B cell (primary cell): Measurements from ENCODE around the gene MCCD1. TPM values are rescaled to one million over a fixed set of nuclear protein-coding genes. Genes with fewer than 3 reads are reported as not detected.
A peak's percentile ranks its signal among the peaks of the same experiment; 100 is the strongest.

Source experiments
- ATAC-seq: fragments of 200-7000 bp; cut with Tn5 transposase; one replicate; pipeline ENCODE4 v1.10.0; 2021; ENCODE audit warnings: low read depth, mild to moderate bottlenecking, moderate number of reproducible peaks, moderate library complexity
- CTCF ChIA-PET: fragments of 350-600 bp; sonication (Branson Sonifier 250); formaldehyde crosslinking; loops from one replicate; lab custom pipeline; 2021; ENCODE audit warnings: antibody characterized with exemption, inconsistent platforms; lab: Charles Lee
- POLR2A ChIA-PET: fragments of 350-600 bp; sonication (Branson Sonifier 250); formaldehyde crosslinking; loops from one replicate; lab custom pipeline; 2021; ENCODE audit warnings: antibody characterized with exemption; lab: Charles Lee
- DNase-seq: peaks from one replicate; pipeline ENCODE4 v3.0.0; 2013
- H2AFZ ChIP-seq: 2 replicates; pipeline ENCODE4 v1.6.1; 2012; ENCODE audit warnings: mild to moderate bottlenecking, low read depth, low read length; ENCODE audit not compliant: insufficient read depth, poor library complexity, severe bottlenecking
- H3K27ac ChIP-seq, 2 donors: 1 replicate in 1 of 2; 2 replicates in 1 of 2; pipeline ENCODE4 v1.5.1; 2012 to 2013; ENCODE audit warnings: low read length in 2 of 2, mild to moderate bottlenecking in 2 of 2, moderate library complexity in 1 of 2
- H3K27me3 ChIP-seq, 4 experiments: fragments of 200-600 bp in 1 of 4; sonication (generic) in 1 of 4; replicated peaks in 1 of 4; 1 replicate in 2 of 4; 2 replicates in 2 of 4; pipeline versions ENCODE4 v1.6.1 to v1.7.0; 2013 to 2016; ENCODE audit warnings: low read length in 3 of 4, mild to moderate bottlenecking in 2 of 4, mixed read lengths in 1 of 4, moderate library complexity in 1 of 4; ENCODE audit not compliant: insufficient read depth in 4 of 4, control insufficient read depth in 3 of 4; ENCODE audit errors: control extremely low read depth in 1 of 4
- H3K36me3 ChIP-seq, 2 experiments: replicated peaks in 1 of 2; 1 replicate in 1 of 2; 2 replicates in 1 of 2; pipeline versions ENCODE4 v1.6.1 to v1.7.1; 2013; ENCODE audit warnings: low read length in 1 of 2; ENCODE audit not compliant: insufficient read depth in 2 of 2, control insufficient read depth in 1 of 2; ENCODE audit errors: control extremely low read depth in 1 of 2, extremely low read depth in 1 of 2
- H3K4me1 ChIP-seq, 2 donors: fragments of 200-600 bp in 1 of 2; sonication (generic) in 1 of 2; 1 replicate in 1 of 2; 2 replicates in 1 of 2; pipeline versions ENCODE4 v1.5.1 to v1.6.1; 2013 to 2017; ENCODE audit warnings: low read length in 2 of 2; ENCODE audit not compliant: control insufficient read depth in 2 of 2, insufficient read depth in 2 of 2
- H3K4me2 ChIP-seq: replicated peaks from 2 replicates; pipeline ENCODE3; 2012; ENCODE audit warnings: mild to moderate bottlenecking, low read depth, low read length; ENCODE audit not compliant: poor library complexity, severe bottlenecking
- H3K4me3 ChIP-seq, 5 experiments: fragments of 200-600 bp in 1 of 5; sonication (generic) in 1 of 5; 1 replicate in 3 of 5; 2 replicates in 2 of 5; pipeline versions ENCODE4 v1.5.1 to v1.7.0; 2011 to 2016; ENCODE audit warnings: low read length in 4 of 5, mild to moderate bottlenecking in 4 of 5, low read depth in 2 of 5, control low read depth in 1 of 5, moderate library complexity in 1 of 5; ENCODE audit not compliant: insufficient read depth in 1 of 5; ENCODE audit errors: control extremely low read depth in 1 of 5, extremely low read depth in 1 of 5
- H3K79me2 ChIP-seq: fragments of 200-600 bp; sonication (generic); one replicate; pipeline ENCODE4 v1.6.0; 2016; ENCODE audit warnings: low read length; ENCODE audit not compliant: control insufficient read depth, insufficient read depth
- H3K9ac ChIP-seq: fragments of 200-600 bp; sonication (generic); 2 replicates; pipeline ENCODE4 v1.6.1; 2017; ENCODE audit warnings: mild to moderate bottlenecking, low read length, moderate library complexity
- H3K9me3 ChIP-seq, 3 donors: one replicate each; pipeline versions ENCODE4 v1.6.1 to v1.7.1; 2013; ENCODE audit warnings: low read length in 2 of 3; ENCODE audit not compliant: control insufficient read depth in 2 of 3, insufficient read depth in 1 of 3; ENCODE audit errors: control extremely low read depth in 1 of 3
- H4K20me1 ChIP-seq: 2 replicates; pipeline ENCODE4 v1.6.0; 2012; ENCODE audit warnings: mild to moderate bottlenecking, low read length; ENCODE audit not compliant: insufficient read depth, control insufficient read depth, poor library complexity, severe bottlenecking
- H3K27ac Mint-ChIP-seq: one replicate; pipeline ENCODE4 v1.8.0; 2021; ENCODE audit warnings: mixed read lengths
- H3K27me3 Mint-ChIP-seq: one replicate; pipeline ENCODE4 v1.8.0; 2021; ENCODE audit warnings: mixed read lengths
- H3K4me1 Mint-ChIP-seq: one replicate; pipeline ENCODE4 v1.8.0; 2021; ENCODE audit warnings: mixed read lengths
- H3K4me3 Mint-ChIP-seq: one replicate; pipeline ENCODE4 v1.8.0; 2021; ENCODE audit warnings: mixed read lengths
- H3K9me3 Mint-ChIP-seq: one replicate; pipeline ENCODE4 v1.8.0; 2022; ENCODE audit warnings: mixed read lengths; ENCODE audit not compliant: insufficient read depth
- CTCF ChIP-seq: fragments of 200-600 bp; IDR thresholded peaks from one replicate; pipeline ENCODE4 v1.8.0; 2022; ENCODE audit warnings: antibody characterized with exemption, mild to moderate bottlenecking
- EZH2 ChIP-seq: IDR thresholded peaks from 2 replicates; pipeline ENCODE4 v1.6.1; 2012; ENCODE audit warnings: borderline replicate concordance, low read depth, mild to moderate bottlenecking, moderate library complexity, low read length; ENCODE audit not compliant: insufficient read depth, poor library complexity, severe bottlenecking
- WGBS: methylation state at CpG from one replicate; pipeline ENCODE4 v1.1.5; 2013; ENCODE audit warnings: missing lambda C conversion rate; ENCODE audit not compliant: insufficient coverage; 5-methylcytosine and 5-hydroxymethylcytosine counted together
- intact Hi-C: fragments of 100-400 bp; cut with micrococcal nuclease; formaldehyde crosslinking; loops from one replicate; pipeline ENCODE4 v1.10.0; 2022
- polyA plus RNA-seq: library from polyadenylated mRNA; depleted of rRNA; stranded (reverse); fragments of >200 nt; gene quantifications from 2 replicates; pipeline ENCODE4 v1.2.3, GENCODE V29; 2012
- total RNA-seq, 2 donors: library from RNA; stranded (reverse); fragments of 120-200 nt in 1 of 2; gene quantifications; 1 replicate in 1 of 2; 2 replicates in 1 of 2; pipeline versions ENCODE4 v1.2.3 to v1.2.4, GENCODE V29; 2013 to 2022

Gene MCCD1
- total and polyA plus RNA-seq, 2 donors (not counting 1 experiment from before 2014, with no cell fraction given), result not detected

- Histone ChIP-seq H3K27ac (no peak overlapping the region), H3K36me3 (peaks cover 4 to 97% of the 10 kb centered on the region in 2 experiments), H2AFZ (no peak overlapping the region), H3K4me2 (no peak overlapping the region), H3K9me3 (no peaks in the 10 kb centered on the region), H3K4me3 (no peak overlapping the region), H4K20me1 (peaks cover 90% of the 10 kb centered on the region), H3K27me3 (no peaks in the 10 kb centered on the region), H3K4me1 (peaks cover 21 to 25% of the 10 kb centered on the region in 2 donors), H3K9ac (no peak overlapping the region), H3K79me2 (peaks cover 46% of the 10 kb centered on the region)
- ChIA-PET POLR2A (no interaction called here), CTCF (interaction anchor here (0.6 kb wide), 1 partner anchor 63 kb away, joined by 3 read pairs; no protein-coding TSS in a partner anchor)
- Mint-ChIP-seq H3K27ac (no peak overlapping the region), H3K4me3 (no peak overlapping the region), H3K4me1 (peaks cover 40% of the 10 kb centered on the region), H3K9me3 (no peaks in the 10 kb centered on the region), H3K27me3 (no peaks in the 10 kb centered on the region)
- TF ChIP-seq CTCF (no peak), EZH2 (no peak)
- WGBS, result no CpG with 5 or more reads among the region's 2 CpGs
- DNase-seq, result no peak
- no peak for ATAC-seq
- intact Hi-C loops, result no loop called here
These were observed 7.0 kb downstream of the MCCD1 start for GRCh38 chr6:31535538-31536324.

DNA sequence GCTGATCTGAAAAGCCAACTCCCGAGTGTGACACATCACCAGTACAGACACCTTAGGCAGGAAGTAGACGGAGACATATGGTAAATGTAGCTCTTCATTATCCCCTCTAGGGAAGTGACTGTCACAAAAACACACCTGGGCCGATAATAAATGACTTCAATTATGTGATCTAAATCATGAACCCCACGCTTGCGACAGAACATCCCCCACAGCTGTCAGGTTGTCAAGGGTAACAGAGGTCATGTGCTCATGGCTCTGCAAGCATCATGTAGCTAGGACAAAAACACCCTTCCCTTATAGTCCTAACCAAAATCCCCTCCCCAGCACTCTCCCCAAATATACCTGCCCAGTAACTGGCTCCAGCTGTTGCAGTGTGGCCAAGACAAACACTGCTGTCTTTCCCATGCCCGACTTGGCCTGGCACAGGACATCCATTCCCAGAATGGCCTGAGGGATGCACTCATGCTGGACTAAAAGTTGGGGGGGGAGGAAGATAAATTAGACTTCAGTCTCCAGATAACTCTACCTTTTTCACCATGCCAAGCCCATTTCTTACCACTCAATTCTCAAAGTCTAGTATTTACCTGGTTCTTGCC is 10.1 kb downstream of the MCCD1 start:
- Mint-ChIP-seq H3K4me3 (peak overlapping the region; percentile 40), H3K4me1 (peaks cover 47% of the 10 kb centered on the region), H3K27ac (peak overlapping the region; percentile 20), H3K27me3 (no peaks in the 10 kb centered on the region), H3K9me3 (no peaks in the 10 kb centered on the region)
- Histone ChIP-seq H3K36me3 (peaks cover 4 to 67% of the 10 kb centered on the region in 2 experiments), H3K4me2 (peak overlapping the region; percentile 37), H3K9me3 (no peaks in the 10 kb centered on the region), H2AFZ (no peak overlapping the region), H3K27ac (peak overlapping the region in 1 of 2 donors; percentile 46), H3K27me3 (no peaks in the 10 kb centered on the region), H3K79me2 (peaks cover 57% of the 10 kb centered on the region), H3K4me1 (peaks cover 30 to 36% of the 10 kb centered on the region in 2 donors), H3K4me3 (no peak overlapping the region), H4K20me1 (peaks cover 64% of the 10 kb centered on the region), H3K9ac (no peak overlapping the region)
- DNase-seq (no peak), ATAC-seq (no peak)
- no peak for TF ChIP-seq CTCF
- TF ChIP-seq EZH2, result no peak
- POLR2A ChIA-PET, result no interaction called here
- 96% methylated on average over 3 of the region's 6 CpGs for WGBS
- intact Hi-C loops, result no loop called here
- CTCF ChIA-PET, result interaction anchor here (0.5 to 0.9 kb wide), 4 partner anchors 12 to 368 kb away, joined by 3 read pairs; no protein-coding TSS in a partner anchor
